HG03039 (cell line): Measurements from ENCODE around the gene MACROH2A2.
"Not testable (repeated sequence)": the region's sequence is repeated elsewhere in the genome, so short reads cannot be mapped to it uniquely, and the experiment has no call there.

Source experiments
- ATAC-seq: cut with Tn5 transposase; IDR thresholded peaks from one replicate; pipeline ENCODE4 v1.9.1; 2021; ENCODE audit warnings: mild to moderate bottlenecking, moderate library complexity; ENCODE audit not compliant: unreplicated experiment

Gene MACROH2A2

DNA sequence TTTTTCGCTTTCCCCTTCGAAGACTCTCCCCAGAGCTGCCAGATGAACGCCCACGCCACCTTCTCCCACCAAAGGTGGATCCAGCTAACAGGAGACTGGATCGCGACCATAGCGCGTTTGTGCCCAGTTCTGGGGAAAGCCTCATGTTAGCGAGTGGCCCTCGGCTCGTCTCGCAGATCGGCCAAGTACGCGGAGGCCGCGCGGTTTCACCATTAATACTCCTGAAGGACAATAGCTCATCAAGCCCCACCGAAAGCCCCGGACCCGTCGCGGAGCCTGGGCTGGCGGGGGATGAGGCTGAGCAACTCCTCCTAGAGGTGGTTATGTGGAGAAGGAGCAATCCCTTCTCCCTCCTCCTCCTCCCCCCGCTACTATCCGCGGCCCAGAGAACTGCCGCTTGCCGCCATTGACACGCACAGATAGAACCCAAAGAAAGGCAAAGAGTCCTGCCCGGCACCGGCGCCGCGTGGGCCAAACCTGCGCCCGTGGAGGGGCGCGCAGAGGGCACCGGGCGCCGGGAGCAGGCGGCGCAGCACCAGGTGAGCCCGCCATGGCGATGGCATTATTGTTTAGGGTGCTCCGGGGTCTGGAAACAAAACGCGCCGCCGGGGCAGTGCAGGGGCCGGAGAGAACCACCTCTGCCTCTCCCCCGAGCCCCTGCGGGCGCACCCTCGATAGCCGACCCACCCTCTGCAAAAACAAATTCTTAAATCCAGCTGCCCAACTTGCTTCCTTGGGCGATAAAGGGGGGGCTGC, at the start of gene MACROH2A2:
MACROH2A2 (plus strand) TSS at position 385 of the 756 bp plus-strand sequence. CDS start 22,813 bp downstream, outside the sequence.
- ATAC-seq = no peak

DNA sequence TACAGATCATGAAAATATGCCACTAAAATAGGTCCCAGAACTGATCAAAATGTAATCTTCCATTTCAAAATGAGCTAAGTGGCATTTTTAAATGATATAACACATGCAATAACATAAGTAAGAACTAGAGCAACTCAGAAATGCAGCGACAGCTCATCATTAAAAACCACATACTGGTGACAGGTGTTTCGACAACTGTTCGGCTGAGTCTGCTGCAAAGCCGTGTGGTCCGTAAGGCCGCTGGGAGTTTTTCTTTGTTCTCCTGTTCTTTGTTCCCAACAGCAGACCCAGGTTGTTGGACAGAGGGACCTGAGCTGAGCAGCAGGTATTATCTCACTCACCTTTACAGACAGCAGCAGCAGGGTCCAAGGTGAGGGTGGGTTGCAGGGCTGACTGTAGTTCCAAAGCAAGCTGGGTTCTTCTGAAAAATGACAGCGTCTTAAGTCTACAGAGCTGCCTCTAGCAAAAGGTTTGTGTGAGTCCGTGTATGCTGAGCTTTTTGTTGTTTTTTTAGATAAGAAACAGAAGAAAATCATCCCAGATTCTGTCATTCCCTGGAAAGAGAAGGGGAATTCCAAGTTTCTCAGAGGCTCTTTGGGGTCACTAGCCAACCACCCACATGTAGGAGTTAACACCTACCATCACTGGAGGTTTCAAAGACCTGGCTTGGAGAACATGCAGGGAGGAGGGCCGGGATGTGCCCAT, 45.4 kb upstream of the MACROH2A2 start:
- ATAC-seq = no peak

DNA sequence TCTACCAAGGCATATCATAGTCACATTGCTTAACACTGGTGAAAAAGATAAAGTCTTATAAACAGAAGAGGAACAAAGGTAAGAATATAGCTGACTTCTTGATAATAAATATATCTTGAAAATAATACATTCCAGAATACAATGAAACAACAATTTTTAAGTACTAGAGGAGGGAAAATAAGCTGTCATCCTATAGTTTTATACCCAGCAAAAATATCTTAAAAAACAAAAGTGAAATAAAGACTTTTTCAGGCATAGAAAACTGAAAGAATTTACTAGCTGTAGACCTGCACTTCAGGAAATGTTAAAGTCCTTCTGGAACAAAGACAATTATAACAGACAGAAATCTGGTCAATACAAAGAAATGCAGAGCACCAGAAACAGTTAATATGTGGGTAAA, 21.4 kb upstream of the MACROH2A2 start:
- no peak for ATAC-seq

DNA sequence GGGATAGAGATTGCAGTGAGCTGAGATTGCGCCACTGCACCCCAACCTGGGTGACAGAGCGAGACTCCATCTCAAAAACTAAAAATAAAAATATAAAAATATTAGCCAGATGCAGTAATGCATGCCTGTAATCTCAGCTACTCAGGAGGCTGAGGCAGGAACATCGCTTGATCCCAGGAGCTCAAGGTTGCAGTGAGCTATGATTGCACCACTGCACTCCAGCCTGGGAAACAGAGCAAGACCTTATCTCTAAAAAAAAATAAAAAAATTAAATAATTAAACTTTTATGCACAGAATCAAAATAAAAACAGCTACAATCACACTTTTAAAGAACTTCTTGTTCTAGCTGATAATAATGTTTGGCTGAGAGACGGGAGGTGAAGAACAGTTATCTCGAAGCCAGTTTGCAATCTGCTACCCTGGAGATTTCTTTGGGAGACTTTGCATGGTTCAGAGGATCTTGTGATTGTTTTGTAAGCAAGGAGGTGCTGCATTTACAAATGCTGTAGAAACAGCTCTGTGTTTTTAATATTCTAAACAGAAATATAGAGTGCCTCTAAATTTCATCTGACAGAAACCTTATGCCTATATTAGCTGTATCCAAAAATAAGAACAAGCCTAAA, 19.9 kb upstream of the MACROH2A2 start:
- ATAC-seq = no peak

DNA sequence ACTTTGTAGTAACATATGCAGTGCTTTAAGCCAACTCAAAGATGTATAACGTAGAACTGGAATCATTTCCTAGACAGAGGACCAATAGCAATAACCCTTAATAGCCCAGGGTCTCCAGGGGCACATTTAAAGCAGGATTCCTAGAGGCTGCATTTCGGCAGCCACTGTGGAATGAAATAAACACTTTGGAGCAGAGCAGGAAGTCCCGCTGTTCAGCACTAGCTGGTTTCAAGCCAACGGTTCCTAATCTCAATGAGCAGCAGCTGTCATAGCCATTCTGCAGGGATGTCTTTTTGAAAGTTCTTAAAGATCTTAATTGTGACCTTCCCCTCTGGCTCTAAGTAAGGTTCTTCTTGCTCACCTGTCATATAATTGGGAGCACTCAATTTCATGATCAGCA, 18.4 kb upstream of the MACROH2A2 start:
- no peak for ATAC-seq

DNA sequence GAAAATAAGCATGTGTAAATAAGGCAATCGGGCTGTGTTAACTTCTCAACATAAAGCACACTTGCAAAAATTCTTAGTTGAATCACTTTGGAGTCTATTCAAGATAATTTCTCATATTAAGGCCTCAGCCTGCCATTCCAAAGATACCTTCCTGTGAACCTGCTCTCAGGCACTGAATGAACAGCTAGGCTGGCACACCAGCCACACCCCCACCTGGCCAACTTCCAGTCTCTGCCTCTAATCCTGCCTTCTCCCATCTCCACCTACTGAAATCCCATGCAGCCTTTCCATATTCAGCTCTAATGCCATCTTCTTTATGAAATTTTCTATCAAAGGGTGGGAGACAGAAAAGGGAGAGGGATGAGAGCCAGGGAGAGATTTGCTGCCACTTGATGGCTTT, 17.1 kb upstream of the MACROH2A2 start:
- ATAC-seq = no peak

DNA sequence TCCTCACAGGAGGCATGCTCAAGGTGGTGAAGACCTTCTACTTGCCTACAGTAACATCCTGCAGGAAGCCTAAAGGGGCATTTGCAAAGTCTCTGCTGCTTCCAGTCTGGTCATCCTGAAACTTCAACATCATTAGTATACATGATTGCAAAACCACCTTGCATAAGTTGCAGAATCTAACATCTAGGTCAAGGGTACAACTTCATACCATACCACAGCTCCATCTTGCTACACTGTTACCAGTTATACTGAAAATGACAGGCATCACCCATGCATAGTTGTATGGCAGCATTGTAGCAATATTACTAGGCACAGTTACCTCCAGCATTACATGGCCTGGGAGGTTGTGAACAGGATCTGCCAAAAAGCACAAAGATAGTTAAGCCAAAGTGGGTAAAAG, 13.7 kb upstream of the MACROH2A2 start:
- ATAC-seq = no peak

DNA sequence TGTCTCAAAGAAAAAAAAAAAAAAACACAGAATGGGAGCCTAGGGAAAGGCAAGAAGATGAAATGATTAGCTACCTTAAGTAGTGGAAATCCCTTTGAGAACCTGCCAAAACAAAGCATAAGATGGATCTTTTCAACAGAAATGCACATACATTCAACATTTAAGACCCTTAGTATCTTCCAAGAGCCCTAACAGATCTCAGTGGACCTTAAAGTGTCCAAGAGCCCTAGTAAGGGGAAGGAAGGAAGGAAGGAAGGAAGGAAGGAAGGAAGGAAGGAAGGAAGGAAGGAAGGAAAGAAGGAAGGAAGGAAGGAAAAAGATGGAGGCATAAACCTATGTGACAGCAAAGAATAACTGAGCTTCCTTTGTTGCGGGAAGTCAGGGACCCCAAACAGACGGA, 11.6 kb upstream of the MACROH2A2 start:
- no peak for ATAC-seq

DNA sequence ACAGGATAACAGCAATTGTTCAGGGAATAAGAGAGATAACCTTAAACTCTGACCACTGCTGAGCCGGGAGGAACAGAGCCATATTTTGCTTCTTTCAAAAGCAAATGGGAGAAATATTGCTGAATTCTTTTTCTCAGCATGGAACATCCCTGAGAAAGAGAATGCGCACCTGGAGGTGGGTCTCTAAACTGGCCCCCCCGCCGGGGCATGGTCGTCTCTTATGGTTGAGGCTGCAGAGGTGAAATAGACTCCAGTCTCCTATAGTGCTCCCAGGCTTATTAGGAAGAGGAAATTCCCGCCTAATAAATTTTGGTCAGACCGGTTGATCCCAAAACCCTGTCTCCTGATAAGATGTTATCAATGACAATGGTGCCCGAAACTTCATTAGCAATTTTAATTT, 10.9 kb upstream of the MACROH2A2 start:
- ATAC-seq = not testable (repeated sequence)

DNA sequence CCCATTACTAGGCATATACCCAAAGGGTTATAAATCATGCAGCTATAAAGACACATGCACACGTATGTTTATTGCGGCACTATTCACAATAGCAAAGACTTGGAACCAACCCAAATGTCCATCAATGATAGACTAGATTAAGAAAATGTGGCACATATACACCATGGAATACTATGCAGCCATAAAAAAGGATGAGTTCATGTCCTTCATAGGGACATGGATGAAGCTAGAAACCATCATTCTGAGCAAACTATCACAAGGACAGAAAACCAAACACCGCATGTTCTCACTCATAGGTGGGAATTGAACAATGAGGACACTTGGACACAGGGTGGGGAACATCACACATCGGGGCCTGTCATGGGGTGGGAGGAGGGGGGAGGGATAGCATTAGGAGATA, 5.6 kb upstream of the MACROH2A2 start:
- not testable (repeated sequence) for ATAC-seq

DNA sequence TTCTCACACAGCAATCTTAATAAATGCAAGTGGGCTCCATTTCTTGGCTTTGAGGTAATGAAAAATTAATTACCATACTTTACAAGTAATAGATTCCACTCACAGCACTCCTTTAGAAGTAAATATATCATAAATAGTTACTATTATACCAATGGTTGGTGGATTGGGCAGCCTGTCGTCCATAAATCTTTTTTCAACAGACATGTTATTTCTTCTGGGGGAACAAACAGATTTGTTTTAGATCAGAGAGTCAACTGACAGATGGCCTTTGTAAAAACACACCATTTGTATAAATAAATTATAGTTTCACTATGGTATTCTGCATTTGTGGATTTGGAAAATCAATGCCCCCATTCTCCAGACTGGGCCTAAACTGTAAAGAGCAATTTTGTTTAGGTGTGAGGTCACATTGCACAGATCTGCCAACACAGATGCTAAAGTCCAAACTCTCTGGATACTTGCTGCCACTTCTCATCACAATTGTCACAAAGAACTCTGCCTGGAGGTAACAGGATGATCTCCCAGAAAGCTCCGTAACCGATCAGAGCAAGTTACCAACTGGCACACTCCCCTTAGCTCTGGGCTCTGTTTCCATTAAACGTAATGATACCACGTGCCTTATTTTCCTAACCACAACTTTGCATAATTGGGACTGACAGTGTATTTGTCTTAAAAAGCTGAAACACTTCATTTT, 4.5 kb upstream of the MACROH2A2 start:
- ATAC-seq = no peak

DNA sequence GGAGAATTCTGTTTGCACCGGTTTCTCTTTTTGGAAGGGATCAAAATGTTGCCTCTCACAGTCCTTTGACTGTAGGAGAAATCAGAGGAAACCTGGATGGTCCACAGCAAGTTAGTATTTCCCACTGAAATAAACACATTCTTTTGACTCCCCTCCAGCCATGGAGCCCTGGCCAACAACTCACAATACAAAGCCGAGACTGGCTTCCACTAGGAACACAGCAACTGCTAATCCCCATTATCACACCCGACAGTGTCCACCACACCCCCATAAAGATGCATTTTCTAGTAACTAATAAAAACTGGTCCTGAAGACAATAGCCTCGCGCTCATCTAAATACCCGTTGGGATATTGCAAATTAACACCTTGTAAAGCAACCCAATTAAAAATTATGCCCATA, 798 bp upstream of the MACROH2A2 start:
- no peak for ATAC-seq

DNA sequence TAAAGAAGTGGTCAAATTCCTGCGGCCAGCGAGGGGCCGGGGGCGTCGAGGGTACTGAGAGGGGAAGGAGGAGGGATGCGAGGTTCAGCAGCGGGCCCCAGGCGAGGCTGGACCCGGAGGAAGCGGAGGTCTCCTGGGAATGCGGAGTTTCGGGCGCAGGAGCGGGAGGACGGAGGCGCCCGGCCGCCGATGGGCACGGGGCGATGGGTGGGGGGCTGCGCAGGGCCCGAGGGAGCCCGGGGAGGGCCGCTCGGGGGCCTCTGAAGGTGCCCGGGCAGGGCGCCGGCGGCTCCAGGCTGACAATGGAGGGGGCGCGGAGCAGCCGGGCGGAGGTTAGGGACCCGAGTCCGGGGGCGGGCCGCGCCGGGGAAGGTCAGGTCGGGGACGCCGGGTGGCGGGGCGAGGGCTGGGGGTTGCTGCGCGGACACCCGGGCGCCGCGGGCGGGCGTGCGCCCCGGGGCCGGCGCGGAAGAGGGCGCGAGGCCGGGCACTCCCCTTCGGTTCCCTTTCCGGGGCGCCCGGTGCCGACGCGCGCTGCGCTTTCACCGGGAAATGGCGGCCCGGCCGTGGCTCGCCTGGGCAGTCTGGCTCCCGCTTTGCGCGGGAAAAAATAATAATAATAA, 683 bp downstream of the MACROH2A2 start:
- ATAC-seq = no peak

DNA sequence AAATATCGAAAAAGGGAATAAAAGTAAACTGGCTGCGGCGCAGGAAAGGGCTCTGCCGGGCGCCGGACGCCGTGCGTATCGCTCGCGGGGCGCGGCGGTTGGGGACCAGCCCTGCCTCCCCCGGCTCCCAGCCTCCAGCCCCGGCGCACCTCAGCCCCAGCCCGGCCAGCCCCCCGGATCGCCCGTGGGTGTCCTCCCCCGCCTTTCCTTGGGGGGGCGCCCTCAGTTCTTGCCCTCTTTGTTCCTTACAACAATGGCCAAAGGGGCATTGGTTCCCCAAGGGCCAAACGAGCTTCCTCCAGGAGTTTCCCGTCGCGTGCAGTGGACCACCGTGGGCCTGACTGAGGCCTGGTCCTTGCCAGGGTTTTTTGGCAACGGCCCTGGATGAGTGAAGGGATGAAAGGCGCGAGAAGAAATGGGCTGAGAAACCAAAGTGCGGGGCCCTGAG, 1.2 kb downstream of the MACROH2A2 start:
- ATAC-seq = no peak

DNA sequence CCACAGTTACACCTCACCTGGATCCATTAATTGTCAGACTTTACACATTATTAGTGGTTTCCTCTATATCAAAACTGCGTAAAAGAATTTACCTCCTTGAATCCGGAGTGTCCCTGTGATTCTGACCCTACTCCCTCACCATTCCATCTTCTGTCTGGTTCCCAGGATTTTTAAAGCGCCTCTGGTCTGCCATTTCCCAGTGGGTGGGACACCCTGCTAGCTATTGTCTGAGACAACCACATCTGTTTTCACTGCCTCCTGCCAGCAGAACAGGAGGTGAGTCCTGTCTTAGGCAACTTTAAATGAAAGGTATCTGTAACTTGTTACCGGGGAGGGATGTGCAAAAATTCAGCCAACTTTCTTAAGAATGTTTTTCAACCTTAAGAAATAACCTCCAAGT, 2.3 kb downstream of the MACROH2A2 start:
- no peak for ATAC-seq

DNA sequence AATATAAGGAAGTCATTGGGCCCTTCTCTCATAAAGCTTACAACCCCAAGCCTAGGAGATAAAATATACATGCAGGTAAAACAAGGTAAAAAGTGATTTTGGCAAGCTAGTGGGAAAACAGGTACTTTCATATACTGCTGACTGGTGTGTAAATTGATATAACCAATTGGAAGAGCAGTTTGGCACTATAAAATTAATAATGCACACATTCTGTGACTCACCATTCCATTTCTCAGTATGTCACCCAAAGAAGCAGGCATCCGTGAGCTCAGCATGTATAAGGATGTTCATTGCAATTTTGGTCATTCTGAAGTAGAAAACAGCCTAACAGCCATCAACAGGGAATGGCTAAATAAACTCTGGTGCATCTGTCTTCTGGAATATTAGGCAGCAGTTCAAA, 2.9 kb downstream of the MACROH2A2 start:
- ATAC-seq = no peak

DNA sequence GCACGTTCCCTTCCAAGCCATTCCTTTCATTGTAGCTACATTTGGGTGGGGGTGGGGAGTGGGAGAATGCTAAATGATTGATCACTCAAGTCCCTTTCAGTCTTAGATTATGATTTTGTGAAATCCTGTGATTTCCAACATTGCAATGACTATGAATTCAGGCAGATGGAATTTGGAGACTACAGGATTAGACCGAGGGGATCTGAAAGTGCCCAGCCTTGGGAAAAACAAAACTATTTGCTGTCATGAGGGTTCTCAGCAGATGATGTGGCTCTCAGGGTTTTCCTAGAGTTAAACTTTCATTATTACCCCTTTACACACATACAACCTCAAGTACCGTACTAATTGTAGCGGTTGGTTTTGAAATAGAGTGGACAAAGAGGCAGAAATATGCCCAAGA, 4.7 kb downstream of the MACROH2A2 start:
- no peak for ATAC-seq

DNA sequence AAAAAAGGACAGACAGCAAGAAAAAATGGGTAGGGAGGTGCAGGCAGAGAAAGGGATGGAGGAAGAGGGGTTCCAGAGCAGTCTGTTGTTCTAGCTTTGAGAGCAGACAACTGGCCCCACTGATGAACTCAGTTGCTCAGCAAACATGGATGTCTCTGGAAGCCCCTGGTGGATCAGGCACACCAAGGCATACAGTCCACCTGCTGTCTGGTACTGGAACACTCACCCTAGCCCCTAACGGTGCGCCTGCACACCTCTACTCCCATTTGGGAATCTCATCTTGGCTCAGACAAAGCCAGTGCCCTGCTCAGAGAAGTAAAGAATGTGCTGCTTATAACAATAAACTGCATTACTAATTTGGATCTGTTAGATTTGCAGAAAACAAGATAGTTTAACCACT, 7.7 kb downstream of the MACROH2A2 start:
- ATAC-seq = no peak

DNA sequence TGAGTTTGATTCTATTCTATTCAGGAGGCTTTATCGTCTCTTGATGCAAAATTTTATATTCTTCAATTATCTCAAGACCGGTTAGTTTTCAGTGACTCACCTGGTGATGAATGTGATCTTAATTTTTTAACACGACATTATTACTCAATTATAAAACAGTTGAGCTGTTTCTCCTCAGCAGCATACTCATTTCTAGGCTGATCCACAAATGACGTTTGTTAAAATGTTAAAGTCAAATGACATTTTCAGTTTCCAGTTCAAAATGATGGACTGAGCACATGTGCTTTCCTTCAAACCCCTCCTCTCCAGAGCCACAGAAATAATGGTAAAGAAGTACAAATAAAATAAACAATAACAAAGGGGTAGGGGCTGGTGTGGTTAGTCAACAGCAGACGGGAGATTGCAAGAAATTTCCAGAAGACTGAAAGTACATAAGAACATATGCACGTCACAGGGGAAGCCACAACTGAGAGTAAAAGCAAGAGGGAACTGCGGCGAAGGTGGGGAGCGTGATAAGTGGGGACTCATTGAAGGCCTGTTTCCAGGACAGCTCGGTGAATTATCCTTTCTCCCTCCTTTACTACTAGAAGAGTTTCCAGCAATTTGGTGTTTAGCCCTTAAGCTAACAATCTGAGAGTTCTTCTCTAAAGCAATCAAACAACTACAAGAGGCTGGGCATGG, 10.9 kb downstream of the MACROH2A2 start:
- no peak for ATAC-seq

DNA sequence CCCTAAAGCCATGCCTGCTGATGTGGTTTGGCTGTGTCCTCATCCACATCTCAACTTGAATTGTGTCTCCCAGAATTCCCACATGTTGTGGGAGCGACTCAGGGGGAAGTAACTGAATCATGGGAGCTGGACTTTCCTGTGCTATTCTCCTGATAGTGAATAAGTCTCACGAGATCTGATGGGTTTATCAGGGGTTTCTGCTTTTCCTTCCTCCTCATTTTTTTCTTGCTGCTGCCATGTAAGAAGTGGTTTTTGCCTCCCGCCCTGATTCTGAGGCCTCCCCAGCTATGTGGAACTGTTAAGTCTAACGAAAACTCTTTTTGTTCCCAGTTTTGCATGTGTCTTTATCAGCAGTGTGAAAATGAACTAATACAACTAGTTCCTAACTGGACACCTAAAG, 11.8 kb downstream of the MACROH2A2 start:
- no peak for ATAC-seq
